Measurements from ENCODE around the gene CES5A.

- TF ChIP-seq POLR2A (IDR thresholded peaks at IDR 0.05) (no peak), CTCF (IDR thresholded peaks at IDR 0.05) (no peak)
These were observed 46.5 kb downstream of the CES5A start for GRCh38 chr16:55828680-55829079.

All from lower leg skin (tissue), 3 donors.